OCI-LY3 (cell line): ENCODE measurements around the gene GMCL2.

Source experiments
- EZH2phosphoT487 ChIP-seq: fragments of 200-600 bp; shearing (Covaris generic); IDR thresholded peaks from 2 replicates; pipeline ENCODE4 v1.6.1; 2018; ENCODE audit warnings: antibody characterized with exemption, mixed run types, low read depth
- TF ChIP-seq, protein P1 (sequence below): fragments of 200-600, 300-600 bp; sonication (generic); IDR thresholded peaks from 2 replicates; pipeline ENCODE4 v1.5.1; 2014; ENCODE audit warnings: antibody characterized with exemption, low read length, low read depth

- TF ChIP-seq EZH2phosphoT487 = no peak
- TF ChIP-seq, protein P1, sequence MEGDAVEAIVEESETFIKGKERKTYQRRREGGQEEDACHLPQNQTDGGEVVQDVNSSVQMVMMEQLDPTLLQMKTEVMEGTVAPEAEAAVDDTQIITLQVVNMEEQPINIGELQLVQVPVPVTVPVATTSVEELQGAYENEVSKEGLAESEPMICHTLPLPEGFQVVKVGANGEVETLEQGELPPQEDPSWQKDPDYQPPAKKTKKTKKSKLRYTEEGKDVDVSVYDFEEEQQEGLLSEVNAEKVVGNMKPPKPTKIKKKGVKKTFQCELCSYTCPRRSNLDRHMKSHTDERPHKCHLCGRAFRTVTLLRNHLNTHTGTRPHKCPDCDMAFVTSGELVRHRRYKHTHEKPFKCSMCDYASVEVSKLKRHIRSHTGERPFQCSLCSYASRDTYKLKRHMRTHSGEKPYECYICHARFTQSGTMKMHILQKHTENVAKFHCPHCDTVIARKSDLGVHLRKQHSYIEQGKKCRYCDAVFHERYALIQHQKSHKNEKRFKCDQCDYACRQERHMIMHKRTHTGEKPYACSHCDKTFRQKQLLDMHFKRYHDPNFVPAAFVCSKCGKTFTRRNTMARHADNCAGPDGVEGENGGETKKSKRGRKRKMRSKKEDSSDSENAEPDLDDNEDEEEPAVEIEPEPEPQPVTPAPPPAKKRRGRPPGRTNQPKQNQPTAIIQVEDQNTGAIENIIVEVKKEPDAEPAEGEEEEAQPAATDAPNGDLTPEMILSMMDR = no peak
Measured at GRCh38 chr5:178192787-178193186, 5.6 kb upstream of the GMCL2 start.
